Ishikawa (cell line): ENCODE results near the gene ZMYND19.

Experiments used
- CREB1 ChIP-seq: IDR thresholded peaks from 2 replicates; pipeline ENCODE4 v1.6.1; 2012; ENCODE audit warnings: low read depth
- EGR1 ChIP-seq: IDR thresholded peaks from 2 replicates; pipeline ENCODE4 v1.6.1; 2012
- EP300 ChIP-seq: IDR thresholded peaks from 2 replicates; pipeline ENCODE4 v1.6.1; 2012; ENCODE audit warnings: borderline replicate concordance
- FOXM1 ChIP-seq: IDR thresholded peaks from 2 replicates; pipeline ENCODE4 v1.6.1; 2012; ENCODE audit warnings: low read depth, borderline replicate concordance
- NFIC ChIP-seq: IDR thresholded peaks from 2 replicates; pipeline ENCODE4 v1.6.1; 2012
- RAD21 ChIP-seq: IDR thresholded peaks from 2 replicates; pipeline ENCODE4 v1.6.1; 2012; ENCODE audit warnings: low read depth
- TAF1 ChIP-seq: IDR thresholded peaks from 2 replicates; pipeline ENCODE4 v1.6.1; 2012; ENCODE audit warnings: low read depth, mild to moderate bottlenecking
- TEAD4 ChIP-seq: IDR thresholded peaks from 2 replicates; pipeline ENCODE4 v1.6.1; 2012
- YY1 ChIP-seq: IDR thresholded peaks from 2 replicates; pipeline ENCODE4 v1.6.1; 2012; ENCODE audit warnings: low read depth
- ZBTB7A ChIP-seq: IDR thresholded peaks from 2 replicates; pipeline ENCODE4 v1.6.1; 2012; ENCODE audit warnings: low read depth
- TF ChIP-seq, protein P1 (sequence below): IDR thresholded peaks from 2 replicates; pipeline ENCODE4 v1.6.1; 2012; ENCODE audit warnings: low read depth, mild to moderate bottlenecking
- TF ChIP-seq, protein P2 (sequence below): IDR thresholded peaks from 2 replicates; pipeline ENCODE4 v1.6.1; 2012
- TF ChIP-seq, protein P3 (sequence below): IDR thresholded peaks from 2 replicates; pipeline ENCODE4 v1.6.1; 2012

DNA sequence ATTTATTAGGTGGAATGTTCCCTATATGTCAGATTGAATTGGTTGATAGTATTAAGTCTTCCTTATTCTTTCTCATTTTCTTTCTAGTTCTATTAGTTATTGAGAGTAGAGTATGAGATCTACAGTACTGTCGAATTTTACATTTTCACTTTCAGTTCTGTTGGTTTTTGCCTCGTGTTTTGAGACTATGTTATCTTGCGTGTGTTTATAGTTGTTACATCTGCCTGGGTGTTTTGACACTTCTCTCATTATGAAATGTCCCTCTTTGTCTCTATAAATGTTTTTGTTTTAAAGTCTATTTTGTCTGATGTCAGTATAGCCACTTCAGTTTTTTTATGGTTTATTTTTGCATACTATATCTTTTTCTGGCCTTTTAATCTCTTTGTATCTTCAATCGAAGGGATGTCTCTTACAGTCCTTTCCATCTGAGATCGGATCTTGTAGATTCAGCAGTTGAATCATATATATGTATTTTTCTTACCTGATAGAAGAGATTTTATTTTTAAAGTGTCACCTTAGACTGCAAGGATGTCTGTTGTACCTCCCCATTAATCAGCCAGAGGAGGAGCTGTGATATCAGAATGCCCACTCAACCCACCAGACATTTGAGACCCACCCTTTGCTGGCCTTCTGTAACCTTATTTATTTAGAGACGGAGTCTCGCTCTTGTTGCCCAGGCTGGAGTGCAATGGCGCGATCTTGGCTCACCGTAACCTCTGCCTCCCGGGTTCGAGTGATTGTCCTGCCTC is 49.2 kb upstream of the ZMYND19 start:
- no peak for TF ChIP-seq EP300
- TF ChIP-seq, protein P1, sequence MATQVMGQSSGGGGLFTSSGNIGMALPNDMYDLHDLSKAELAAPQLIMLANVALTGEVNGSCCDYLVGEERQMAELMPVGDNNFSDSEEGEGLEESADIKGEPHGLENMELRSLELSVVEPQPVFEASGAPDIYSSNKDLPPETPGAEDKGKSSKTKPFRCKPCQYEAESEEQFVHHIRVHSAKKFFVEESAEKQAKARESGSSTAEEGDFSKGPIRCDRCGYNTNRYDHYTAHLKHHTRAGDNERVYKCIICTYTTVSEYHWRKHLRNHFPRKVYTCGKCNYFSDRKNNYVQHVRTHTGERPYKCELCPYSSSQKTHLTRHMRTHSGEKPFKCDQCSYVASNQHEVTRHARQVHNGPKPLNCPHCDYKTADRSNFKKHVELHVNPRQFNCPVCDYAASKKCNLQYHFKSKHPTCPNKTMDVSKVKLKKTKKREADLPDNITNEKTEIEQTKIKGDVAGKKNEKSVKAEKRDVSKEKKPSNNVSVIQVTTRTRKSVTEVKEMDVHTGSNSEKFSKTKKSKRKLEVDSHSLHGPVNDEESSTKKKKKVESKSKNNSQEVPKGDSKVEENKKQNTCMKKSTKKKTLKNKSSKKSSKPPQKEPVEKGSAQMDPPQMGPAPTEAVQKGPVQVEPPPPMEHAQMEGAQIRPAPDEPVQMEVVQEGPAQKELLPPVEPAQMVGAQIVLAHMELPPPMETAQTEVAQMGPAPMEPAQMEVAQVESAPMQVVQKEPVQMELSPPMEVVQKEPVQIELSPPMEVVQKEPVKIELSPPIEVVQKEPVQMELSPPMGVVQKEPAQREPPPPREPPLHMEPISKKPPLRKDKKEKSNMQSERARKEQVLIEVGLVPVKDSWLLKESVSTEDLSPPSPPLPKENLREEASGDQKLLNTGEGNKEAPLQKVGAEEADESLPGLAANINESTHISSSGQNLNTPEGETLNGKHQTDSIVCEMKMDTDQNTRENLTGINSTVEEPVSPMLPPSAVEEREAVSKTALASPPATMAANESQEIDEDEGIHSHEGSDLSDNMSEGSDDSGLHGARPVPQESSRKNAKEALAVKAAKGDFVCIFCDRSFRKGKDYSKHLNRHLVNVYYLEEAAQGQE = no peak
- no peak for TF ChIP-seq TAF1
- TF ChIP-seq, protein P2, sequence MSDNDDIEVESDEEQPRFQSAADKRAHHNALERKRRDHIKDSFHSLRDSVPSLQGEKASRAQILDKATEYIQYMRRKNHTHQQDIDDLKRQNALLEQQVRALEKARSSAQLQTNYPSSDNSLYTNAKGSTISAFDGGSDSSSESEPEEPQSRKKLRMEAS = no peak
- no peak for TF ChIP-seq TEAD4
- TF ChIP-seq CREB1 = no peak
- TF ChIP-seq, protein P3, sequence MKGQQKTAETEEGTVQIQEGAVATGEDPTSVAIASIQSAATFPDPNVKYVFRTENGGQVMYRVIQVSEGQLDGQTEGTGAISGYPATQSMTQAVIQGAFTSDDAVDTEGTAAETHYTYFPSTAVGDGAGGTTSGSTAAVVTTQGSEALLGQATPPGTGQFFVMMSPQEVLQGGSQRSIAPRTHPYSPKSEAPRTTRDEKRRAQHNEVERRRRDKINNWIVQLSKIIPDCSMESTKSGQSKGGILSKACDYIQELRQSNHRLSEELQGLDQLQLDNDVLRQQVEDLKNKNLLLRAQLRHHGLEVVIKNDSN = no peak
- TF ChIP-seq YY1 = no peak
- TF ChIP-seq RAD21 = no peak
- no peak for TF ChIP-seq FOXM1
- TF ChIP-seq NFIC = no peak
- TF ChIP-seq EGR1 = no peak
- TF ChIP-seq ZBTB7A = no peak
